AG09309 (cell line): ENCODE measurements around the gene PCMTD2.

Experiments used
- DNase-seq: peaks from one replicate; pipeline ENCODE4 v3.0.0-alpha.2; 2010; ENCODE audit warnings: low read depth
- H3K4me3 ChIP-seq: 2 replicates; pipeline ENCODE4 v1.5.1; 2011; ENCODE audit warnings: mild to moderate bottlenecking, low read depth, low read length, moderate library complexity; ENCODE audit not compliant: control insufficient read depth
- TF ChIP-seq, protein P1 (sequence below): IDR thresholded peaks from 2 replicates; pipeline ENCODE4 v1.5.1; 2011; ENCODE audit warnings: mild to moderate bottlenecking, low read depth, low read length, inconsistent platforms; ENCODE audit not compliant: insufficient read depth, control insufficient read depth; ENCODE audit errors: missing control alignments

The PCMTD2 gene

DNA sequence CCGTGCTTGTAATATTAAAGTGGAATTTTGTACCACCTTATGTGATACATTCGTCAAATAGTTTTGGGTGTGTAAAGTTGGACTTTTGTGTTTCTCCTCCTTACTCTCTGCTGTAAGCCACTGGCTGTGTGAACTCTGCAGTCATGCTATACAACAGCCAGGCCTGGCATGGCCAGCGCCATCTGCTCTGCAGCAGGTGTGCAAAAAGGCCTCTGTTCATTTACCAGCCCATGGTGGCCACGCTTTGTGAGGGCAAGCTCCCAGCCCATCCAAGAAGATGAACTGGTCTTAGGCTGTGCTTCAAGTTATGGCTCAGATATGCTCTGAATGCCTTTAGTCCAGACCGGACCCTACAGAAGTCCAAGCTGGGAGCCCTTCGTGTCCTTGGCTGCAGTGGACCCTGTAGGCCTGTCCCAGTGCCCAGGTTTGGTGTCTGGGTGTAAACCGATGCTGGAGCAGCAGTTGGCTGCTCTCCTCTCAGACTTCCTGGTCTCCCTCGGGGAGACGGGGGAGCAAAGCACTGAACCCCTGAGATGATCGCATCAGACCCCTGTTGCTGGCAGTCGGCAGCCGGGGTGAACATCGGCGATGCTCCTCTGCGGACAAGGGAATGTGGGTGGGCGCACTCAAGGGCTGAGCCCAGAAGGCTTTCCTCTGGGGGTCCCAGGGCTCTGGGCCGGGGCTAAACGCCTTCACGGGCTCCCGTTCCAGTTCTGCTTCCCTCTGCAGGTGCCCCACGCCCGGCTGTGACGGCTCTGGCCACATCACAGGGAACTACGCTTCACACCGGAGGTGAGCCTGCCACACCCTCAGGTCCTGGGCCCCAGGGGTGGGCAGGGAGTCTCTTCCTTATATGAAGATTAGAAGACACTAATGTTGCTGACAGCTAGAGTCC lies 28.6 kb upstream of the PCMTD2 start:
- TF ChIP-seq, protein P1, sequence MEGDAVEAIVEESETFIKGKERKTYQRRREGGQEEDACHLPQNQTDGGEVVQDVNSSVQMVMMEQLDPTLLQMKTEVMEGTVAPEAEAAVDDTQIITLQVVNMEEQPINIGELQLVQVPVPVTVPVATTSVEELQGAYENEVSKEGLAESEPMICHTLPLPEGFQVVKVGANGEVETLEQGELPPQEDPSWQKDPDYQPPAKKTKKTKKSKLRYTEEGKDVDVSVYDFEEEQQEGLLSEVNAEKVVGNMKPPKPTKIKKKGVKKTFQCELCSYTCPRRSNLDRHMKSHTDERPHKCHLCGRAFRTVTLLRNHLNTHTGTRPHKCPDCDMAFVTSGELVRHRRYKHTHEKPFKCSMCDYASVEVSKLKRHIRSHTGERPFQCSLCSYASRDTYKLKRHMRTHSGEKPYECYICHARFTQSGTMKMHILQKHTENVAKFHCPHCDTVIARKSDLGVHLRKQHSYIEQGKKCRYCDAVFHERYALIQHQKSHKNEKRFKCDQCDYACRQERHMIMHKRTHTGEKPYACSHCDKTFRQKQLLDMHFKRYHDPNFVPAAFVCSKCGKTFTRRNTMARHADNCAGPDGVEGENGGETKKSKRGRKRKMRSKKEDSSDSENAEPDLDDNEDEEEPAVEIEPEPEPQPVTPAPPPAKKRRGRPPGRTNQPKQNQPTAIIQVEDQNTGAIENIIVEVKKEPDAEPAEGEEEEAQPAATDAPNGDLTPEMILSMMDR = no peak
- DNase-seq = no peak
- H3K4me3 ChIP-seq = no peak overlapping the region

DNA sequence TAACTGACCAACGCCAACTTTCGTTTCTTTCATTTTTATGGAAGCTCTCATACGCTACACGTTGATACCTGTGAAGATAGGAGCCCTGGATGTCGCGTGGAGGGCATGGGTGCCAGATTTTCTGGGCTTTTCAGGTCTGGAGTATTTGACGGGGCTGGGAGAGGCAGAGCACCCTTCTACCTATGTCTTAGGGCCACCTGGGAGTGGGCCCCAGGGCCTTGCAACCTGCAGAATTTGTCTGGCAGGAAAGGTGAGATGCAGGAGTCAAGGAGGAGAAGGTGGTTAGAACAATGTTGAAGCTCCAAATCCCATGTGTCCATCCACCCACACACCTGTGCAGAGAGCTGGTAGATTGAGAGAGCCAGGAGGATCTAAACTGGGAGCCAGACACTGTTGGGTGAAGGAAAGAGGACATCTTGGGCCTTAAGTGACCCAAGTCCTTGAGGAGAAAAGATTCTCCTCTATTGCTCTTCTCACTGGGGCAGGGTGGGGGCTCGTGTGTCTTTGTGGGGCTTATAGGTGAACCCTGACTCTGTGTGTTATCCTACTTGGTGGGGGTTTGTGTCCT lies 27.4 kb upstream of the PCMTD2 start:
- no peak overlapping the region for H3K4me3 ChIP-seq
- no peak for DNase-seq
- TF ChIP-seq, protein P1 = no peak

DNA sequence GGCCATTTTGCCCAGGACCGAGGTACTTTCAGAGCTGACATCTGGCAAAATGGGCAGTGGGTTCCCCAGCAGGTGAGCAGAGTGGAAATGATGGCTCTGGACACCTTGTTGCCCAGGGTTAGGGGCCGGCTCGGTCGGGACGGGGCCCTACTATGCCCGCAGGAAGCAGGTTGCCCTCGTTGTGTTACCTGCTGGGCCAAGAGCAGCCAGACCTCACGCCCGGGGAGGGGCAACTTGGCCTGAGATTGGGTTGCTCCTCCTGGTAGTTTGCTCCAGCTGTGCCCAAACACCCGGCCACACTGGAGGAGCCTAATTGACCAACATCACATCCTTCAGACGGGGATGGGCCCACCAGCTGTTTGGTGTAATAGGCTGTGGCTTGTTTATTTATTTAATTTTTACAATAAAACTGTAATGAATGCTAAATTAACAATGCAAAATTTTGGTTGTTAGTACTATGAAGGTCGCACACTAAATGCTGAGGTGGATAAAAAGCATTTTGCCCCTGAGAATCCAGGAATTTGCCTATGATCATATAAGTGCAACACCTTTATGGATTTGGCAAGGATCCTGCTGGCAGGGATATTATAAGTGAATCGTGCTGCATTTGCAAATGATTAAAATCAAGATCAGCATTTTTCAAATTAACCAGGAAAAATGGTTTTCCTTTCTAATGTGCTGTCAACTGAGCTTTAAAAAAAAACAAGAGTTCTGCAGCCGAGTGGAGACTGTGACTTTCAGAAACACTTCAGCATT lies 26.6 kb upstream of the PCMTD2 start:
- H3K4me3 ChIP-seq = no peak overlapping the region
- DNase-seq = no peak
- TF ChIP-seq, protein P1 = no peak

DNA sequence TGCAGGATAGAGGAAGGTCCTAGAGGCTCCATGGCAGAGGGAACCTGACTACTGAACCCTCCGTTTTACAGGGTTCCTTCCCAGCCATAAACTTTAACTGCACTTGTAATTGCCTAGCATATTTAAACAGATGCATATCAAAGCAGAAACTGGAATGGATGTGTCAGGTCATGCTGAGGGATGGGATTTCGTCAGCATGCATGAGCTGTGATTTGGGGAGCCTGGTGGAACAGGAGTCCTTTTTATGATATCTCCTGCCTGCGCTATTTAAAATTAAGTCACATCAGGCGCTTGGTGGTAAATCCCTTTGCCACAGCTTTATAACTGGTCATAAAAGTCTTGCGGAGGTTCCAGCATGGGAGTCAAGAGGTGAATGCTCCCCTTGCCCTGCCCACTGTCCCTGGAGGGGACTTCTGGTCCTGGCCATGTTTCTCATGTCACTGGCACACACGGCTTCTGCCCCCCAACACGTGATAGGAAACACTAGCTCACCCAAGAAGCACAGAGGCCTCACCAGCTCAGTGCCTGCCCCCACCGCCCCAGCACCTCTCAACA lies 26.0 kb upstream of the PCMTD2 start:
- DNase-seq = no peak
- H3K4me3 ChIP-seq = no peak overlapping the region
- TF ChIP-seq, protein P1 = no peak

DNA sequence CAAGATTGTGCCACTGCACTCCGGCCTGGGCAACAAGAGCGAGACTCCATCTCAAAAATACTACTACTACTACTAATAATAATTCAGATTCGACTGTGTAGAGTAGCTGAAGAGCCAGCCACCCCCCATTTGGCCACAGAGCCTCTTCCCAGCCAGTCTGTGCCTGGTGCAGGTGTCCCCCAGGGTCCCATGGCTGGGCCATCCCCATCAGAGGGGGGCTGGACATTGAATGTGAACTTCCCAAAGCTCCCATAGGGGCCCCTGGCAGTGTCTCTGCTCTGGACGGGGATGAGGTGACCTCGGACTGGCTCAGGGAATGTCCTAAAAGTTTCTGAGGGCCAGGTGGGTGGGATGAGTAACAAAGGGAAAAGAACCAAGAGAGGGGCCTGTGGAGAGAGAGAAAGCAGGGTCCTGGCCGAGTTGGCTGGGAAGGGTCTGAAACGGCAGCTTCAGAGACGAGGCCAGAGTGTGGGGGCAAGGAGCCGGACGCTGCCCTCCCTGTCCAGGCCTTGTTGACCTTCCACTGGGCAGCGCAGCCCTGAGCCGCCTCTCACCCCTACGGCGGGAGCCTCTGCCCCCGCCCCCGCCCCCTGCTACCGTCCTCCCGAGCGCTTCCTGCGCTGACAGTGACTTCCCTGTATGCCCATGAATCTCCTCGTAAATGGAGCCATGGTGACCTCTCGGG lies 24.9 kb upstream of the PCMTD2 start:
- no peak for DNase-seq
- no peak overlapping the region for H3K4me3 ChIP-seq
- TF ChIP-seq, protein P1 = no peak
